Right renal pelvis (tissue), 4 donors: Measurements from ENCODE around the gene TMEM184C. TPM values are rescaled to one million over a fixed set of nuclear protein-coding genes. Genes with fewer than 3 reads are reported as not detected.
A peak's percentile ranks its signal among the peaks of the same experiment; 100 is the strongest.

Source experiments
- DNase-seq, 4 donors: peaks; one replicate each; pipeline ENCODE4 v3.0.0-alpha.2; 2013; ENCODE audit warnings: low read depth in 4 of 4, low spot score in 3 of 4, missing footprints in 1 of 4
- polyA plus RNA-seq, 4 donors: library from polyadenylated mRNA; unstranded; fragments of 120-200 nt; gene quantifications; one replicate each; pipeline ENCODE4 v1.2.1, GENCODE V29; 2013; ENCODE audit not compliant: insufficient read length in 4 of 4

TMEM184C gene
- polyA plus RNA-seq, 4 donors = 45.2 to 64.1 (median 59.5) TPM

DNA sequence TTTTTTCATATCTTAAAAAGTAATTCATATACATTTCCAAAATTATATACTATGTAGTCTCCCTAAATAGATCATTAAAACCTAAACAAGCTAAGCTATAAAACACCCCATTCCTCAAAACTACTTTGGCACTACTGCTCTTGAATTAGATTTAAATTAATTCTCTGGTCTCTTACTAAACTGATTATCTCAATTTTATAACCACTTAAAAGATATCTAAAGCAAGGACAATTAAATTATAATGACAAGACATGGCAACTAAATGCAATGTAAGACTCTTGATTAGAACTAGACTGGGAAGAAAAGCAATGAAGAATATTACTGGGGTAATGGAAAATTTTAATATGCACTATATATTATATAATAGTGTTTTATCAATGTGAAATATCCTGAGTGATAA is 27.9 kb downstream of the TMEM184C start:
- DNase-seq = no peak

DNA sequence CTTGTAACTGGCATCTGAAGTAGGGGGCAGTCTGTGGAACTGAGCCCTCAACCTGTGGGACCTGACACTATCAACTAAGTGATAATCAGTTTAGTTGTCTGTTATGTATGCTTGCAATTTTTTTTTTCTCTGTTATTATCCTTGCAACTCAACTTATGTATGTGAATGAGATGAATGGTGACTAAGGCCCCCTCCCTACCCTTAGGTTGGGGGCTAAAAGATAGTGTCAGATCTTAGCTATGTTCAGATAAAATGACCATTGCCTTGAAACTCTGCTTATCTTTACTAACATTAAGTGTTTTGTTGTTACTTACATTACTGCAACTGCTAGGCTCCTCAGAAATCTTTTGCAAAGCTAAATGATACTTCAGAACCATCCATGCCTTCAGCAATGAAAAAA is 31.5 kb downstream of the TMEM184C start:
- DNase-seq = no peak

DNA sequence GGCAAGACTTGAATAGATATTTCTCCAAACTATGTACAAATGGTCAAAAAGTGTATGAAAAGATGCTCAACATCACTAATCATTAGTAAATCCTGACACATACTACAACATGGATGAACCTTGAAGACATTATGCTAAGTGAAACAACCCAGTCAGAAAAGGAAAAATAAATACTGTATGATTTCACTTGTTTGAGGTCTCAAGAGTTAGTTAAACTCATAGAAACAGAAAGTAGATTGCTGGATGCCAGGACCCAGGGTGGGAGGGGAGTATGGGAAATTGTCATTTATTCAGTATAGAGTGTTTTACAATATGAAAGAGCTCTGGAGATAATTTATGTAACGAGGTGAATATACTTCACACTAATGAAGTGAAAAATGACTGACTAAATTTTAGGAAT is 34.4 kb downstream of the TMEM184C start:
- no peak for DNase-seq

DNA sequence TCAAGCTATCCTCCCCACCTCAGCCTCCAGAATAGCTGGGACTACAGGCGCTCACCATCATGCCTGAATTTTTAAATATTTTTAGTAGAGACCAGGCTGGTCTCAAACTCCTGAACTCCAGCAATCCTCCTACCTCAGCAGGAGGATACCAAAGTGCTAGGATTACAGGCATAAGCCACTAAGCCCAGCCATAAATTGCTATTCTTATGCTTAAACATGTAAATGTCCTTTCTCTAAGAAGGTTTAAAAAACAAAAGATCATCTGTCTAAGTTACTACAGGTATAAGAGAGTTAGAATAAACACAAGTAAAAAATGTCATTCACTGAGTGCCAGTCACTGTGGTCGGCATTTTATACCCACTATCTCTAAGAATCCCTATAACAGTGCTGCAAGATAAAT is 38.4 kb downstream of the TMEM184C start:
- DNase-seq = no peak

DNA sequence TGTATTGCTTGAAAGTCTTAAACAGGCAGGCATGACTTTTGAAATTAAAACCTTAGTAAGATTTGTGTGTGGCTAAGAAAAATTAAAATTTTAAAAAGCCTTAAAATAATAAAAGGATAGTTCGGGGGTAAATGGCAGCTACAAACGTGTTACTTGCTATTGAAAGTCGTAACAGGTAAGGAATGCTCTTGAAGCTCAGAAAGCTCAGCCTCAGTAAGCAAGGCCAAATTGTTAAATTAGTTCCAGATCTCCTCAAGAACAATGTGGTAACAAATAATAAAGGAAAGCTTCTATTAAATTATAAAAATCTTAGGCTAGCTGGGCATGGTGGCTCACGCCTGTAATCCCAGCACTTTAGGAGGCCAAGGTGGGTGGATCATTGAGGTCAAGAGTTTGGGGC is 41.3 kb downstream of the TMEM184C start:
- DNase-seq = no peak

DNA sequence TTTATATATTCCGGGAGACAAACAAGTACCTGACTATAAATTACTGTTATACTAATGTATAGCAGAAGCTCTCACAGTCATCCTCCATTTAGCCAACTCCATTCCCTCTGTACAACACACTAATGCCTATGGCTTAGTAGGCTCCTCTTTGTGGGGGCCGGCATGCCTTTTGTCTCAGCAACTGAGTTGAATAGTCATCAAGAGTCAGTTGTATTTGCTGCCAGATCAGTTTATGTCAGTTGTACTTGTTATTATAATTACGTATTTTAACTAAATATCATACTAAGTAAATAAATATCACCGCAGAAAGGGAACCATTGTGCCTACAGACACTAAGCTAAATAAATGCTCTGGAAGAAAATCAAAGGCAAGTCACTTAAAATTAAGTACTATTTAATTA is 56.9 kb downstream of the TMEM184C start:
- DNase-seq = no peak

DNA sequence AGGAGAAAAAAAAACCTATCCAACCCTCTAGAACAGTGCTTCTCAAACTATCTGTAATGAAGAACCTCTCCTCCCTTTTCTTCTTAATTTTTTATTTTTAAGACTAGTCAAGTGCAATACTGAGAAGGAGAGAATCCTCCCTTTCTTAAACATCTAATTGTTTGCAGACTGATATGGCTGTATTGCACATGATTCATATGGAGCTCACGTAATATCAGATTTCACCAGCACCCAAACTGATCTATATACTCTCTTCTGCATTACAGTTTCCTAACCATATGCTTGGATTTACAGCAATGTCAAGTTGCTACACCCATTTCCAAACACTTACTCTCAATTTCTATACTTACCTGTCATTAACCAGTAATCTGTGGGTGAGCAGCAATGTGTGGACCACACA is 57.3 kb downstream of the TMEM184C start:
- no peak for DNase-seq

DNA sequence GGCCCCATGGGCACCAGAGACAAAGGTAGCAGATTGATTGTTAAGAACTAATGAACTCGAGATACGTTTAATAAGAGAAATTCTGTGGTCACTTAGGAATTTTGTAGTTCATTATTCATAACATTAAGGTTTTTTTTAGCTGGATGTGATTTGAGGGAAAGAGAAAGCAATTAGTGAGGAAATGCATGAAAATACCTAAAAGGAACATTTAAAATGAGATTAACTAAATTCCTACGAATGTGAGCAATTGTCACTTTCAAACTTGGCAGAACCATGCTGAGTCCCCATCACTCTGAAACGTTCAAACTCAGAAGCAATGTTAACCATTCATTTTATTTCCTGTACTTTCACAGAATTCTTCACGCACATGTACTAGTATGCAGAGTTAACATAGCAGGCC is 60.9 kb downstream of the TMEM184C start:
- no peak for DNase-seq

DNA sequence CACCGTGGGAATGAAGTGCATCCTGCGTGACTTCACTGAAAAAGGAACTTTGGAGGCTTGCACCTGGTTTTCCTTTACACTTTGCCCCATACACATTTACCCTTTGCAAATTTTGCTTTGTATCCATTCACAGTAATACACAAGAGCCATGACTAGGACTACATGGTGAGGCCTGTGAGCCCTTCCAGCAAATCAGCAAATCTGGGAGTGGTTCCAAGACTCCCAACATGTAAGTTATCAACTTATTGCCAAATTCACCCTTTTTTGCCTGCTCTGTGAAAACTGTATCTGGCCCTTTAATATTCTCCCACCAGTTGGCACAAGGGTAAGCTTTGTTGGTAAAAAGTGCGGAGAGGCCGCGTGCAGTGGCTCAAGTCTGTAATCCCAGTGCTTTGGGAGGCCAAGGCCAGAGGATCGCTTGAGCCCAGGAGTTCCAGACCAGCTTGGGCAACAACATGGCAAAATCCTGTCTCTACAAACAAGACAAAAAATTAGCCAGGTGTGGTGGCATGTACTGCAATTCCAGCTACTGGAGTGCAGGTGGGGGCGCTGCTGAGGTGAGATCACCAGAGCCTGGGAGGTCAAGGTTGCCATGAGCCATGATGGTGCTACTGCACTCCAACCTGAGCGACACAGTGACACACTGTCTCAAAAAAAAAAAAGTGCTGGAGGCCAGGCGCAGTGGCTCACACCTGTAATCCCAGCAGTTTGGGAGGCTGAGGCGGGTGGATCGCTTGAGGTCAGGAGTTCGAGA is 61.8 kb downstream of the TMEM184C start:
- DNase-seq = no peak

DNA sequence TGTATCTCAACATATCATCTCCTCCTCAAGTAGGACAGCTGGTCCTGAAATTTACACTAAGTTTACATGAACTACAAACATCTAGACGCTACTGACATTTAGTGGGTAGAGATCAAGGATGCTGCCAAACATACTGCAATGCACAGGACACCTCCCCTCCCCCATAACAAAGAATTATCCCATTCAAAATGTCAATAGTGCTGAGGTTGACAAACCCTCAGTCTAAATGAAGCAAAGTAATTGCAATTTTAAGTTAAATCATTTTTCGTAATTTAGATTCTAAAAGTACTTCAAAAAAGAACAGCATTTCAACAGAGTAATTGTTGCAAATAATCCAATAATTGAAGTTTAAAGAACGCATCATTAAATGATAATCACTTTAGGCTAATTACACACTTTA is 65.6 kb downstream of the TMEM184C start:
- no peak for DNase-seq

DNA sequence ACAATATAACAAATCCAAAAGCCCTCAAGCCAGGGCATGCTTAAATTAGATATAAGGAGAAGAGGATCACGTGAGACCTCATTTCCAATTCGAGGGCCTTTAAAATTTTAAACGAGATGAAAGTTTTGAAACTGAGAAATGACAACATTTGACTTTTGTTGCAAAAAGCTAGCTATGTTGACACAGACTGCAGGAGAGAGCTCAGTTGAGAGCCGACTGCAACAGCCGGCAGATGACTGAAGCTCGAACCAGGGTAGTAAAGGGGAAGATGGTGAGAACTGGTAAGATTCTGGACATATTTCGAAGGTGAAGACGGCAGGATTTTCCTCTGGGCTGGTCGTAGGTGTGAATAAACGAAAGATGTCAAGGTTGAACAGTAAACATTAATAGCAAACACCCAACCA is 66.0 kb downstream of the TMEM184C start:
- DNase-seq = peak in 1 of 4 donors; percentile 8

DNA sequence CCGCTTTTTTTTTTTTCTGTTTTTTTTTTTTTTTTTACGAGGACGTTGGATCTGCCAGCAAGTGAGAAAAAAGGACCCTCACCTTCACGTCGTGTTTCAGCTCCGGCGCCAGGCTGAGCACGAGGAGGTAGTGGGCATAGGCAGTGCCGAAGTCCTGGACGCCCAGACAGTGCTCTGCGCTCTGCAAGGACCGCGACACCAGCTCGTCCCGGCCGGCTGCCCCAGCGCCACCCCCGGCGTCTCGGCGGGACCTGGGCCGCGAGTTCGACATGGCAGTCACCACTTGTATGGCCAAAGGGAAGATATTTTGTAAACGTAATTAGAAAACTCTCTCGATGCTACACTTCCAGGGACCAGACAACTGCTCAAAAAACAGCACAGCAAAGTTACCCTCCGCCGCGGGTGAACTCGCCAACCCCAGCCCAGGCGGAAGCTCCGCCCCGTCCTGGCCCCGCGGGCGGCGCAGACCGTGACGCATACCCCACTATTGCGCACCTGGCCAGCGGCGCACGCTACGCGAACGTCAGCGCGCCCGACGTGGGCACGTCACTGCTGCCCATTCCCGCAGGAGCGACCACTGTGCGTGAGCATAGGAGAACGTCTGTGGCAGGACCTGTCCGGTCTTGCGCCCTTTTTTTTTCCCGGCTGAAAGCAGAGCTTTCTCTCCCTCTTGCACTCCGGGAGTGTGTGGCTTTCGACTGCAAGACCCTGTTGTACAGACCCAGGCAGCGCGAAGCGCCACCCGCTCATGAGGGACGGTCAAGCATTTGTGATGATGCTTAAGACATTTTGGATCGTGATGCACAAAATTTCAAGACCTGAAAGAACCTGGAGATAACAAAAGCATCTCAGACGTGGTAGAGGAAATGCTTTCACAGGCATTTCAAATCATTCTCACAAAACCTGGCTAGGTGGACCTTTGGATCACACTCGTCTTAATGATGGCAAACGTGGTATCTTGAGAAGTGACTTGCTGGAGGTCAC is 66.8 kb downstream of the TMEM184C start, which contains the start of gene PRMT9:
PRMT9 (minus strand) TSS at position 447 of the 984 bp plus-strand sequence; CDS start at position 271, 176 bp downstream.
- peak; percentile 77 to 86 (median 80) for DNase-seq

DNA sequence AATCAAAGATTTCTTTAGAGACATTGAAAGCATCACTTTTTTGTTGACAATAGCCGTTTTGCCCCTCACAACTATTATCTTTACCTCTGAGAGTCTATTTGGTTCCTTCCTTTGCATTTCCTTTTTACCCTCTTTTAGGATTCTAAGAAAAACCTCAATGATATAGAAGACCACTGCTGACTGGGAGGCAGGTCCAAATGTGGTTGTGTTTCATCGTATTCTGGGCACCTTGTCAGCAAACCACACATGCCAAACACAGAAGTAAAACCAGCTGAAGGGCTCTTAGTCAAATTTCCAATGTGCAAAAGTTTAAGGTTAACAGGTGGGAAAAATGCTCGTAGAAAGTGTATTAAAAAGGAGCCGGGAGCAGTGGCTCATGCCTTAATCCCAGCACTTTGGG is 71.9 kb downstream of the TMEM184C start:
- DNase-seq = no peak

DNA sequence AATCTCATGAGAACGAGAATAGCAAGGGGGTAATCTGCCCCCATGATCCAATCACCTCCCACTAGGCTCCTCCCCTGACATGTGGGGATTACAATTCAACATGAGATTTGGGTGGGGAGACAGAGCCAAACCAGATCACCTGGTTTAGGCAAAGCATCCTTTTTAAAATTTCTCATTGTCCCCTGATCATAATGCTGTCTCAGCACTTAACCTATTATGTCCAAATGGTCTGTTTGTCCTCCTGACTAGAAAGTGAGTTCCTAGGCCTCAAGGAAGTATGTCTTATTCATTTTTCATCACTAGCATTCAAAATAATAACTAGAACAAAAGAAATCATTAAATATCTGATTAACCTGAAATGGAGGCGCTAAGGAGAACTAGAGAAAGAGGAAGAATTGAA is 74.6 kb downstream of the TMEM184C start:
- no peak for DNase-seq

DNA sequence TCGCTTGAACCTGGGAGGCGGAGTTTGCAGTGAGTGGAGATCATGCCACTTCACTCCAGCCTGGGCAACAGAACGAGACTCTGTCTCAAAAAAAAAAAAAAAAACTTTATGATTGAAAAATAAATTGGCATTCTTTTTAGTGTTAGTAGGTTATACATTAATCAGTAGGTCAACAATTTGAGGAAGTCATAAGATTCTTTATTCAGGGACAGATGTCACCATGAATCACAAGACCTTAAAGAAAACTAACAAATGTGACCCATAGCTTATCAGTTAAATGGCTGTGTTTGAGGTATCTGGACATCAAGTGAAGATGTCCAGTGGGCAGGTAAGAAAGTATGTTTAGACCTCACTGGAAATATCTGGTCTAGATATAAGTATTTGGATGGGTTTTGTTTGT is 76.0 kb downstream of the TMEM184C start:
- DNase-seq = no peak

DNA sequence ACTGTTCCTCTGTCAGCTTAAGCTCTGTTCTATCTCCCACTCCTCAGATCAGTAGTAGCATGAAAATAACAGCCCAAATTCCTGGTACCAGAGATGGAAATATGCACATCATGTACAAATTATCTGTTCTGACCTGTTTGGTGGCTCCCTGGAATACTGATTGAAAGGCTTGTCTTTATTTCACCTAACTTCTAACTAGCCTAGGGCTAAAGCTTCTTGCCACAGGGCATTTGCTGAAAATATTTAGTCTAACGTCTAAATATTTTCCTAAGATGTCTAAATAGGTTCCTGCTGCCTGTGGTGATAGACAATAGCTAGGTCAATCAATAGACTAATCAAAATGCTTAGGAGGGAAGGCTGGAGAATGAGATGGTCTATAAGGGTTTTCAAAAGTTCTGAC is 79.7 kb downstream of the TMEM184C start:
- DNase-seq = no peak

DNA sequence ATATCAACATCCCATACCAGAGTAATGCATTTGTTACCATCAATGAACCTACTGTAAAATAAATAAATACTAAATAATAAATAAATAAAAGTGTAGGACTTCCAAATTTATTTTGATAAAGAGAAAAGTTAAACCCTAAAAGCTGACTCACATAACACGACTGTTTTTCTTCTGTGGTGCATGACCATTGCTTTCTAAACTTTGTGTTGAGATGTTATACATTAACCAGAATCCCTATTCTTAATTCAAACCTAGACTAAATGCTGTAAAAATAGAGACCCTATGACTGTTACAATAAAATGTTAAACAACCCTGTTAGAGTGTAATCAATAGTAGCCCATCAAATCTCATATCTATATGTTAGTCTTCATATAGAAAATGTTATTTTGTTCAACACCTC is 87.6 kb downstream of the TMEM184C start:
- DNase-seq = no peak

DNA sequence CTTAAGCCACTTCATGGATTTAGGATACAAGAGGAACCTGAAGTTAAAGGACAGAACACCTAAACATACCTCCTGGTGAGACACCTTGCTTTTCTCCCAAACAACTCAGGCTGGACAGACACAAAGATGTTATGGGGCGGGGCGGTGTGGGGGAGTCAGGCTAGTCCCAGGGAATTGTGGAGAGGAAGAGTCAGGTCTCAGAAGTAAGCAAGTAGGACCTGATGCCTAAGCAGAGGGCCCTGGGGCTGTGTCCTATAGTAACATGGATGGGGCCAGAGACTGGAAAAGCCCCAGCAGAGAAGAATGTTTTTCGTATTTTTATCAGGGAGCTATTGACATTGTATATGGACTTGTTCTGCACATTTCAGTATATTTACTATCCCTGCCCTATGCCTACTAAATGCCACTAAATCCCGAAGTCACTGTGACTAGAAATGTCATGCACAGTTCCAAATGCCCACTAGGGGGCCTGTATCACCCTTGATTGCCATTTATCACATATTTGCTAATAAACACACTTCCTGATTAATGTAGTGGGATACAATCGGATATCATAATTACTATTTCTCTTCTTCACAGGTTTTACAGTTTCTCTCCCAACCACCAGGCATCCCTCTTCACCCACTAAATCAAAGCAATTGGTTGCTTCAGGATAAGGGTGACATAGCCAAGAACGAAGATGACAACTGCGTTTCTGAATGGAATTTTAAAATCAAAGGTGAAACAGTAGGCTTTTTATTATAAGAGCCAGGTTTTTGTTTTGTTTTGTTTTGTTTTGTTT is 90.9 kb downstream of the TMEM184C start:
- DNase-seq = no peak

DNA sequence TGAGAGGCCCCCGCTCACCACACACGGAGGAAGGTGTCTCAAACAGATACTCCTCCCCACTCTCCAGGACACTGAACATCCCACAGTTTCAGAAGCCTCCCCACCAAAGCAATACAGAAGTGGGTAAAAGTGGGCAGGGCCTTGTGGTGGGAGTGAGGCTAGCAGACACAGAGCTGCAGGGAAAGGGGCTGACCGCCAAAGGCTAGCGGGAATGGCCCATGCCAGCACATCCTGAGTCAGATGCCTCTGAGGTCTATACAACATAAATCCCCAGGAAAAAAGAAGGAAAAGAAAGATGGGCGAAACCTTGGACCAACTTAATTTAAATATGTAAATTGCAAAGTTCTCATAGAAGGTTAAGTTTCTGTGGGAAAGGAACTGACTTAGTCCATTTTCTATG is 92.8 kb downstream of the TMEM184C start:
- DNase-seq = no peak

DNA sequence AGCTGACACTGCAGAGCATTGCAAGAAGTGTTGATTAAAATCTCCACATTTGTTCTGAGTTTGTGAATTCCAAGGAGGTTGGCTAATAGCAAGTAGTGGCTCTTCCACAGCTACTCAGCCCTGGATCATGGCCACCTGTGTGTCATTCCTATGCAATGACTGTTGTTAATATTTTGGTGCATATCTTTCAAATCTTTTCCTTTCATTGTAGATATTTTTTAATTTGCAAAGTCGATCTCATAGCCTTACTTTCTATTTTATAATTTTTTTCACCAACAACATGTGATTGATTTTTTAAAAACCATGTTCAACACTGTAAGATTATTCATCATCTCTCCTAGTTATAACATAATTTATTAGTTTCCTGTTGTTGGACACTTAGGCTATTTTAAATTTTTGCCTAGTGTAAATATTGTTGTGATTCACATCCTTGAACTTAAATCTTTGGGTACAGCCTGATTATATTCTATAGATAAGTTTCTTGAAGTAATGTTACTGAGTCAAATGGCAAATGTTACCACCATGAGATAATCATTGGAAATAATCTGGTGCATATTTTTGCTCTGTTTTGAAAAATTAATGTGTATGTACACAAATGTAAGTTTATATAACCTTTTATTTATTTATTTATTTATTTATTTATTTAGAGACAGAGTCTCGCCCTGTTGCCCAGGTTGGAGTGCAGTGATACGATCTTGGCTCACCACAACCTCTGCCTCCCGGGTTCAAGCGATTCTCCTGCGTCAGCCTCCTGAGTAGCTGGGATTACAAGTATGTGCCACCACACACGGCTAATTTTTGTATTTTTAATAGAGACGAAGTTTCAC is 97.6 kb downstream of the TMEM184C start:
- no peak for DNase-seq
